Stimulated activated CD4-positive, alpha-beta T cell treated with anti-CD3 and anti-CD28 coated beads, Interleukin-4, amount 100 ng/mL, for 1 hour (primary cell): ENCODE results near the gene CNR2.
"Not testable (repeated sequence)": the region's sequence is repeated elsewhere in the genome, so short reads cannot be mapped to it uniquely, and the experiment has no call there.

Experiments used
- DNase-seq: peaks from one replicate; pipeline ENCODE4 v3.0.0-alpha.2; 2020

Gene CNR2

DNA sequence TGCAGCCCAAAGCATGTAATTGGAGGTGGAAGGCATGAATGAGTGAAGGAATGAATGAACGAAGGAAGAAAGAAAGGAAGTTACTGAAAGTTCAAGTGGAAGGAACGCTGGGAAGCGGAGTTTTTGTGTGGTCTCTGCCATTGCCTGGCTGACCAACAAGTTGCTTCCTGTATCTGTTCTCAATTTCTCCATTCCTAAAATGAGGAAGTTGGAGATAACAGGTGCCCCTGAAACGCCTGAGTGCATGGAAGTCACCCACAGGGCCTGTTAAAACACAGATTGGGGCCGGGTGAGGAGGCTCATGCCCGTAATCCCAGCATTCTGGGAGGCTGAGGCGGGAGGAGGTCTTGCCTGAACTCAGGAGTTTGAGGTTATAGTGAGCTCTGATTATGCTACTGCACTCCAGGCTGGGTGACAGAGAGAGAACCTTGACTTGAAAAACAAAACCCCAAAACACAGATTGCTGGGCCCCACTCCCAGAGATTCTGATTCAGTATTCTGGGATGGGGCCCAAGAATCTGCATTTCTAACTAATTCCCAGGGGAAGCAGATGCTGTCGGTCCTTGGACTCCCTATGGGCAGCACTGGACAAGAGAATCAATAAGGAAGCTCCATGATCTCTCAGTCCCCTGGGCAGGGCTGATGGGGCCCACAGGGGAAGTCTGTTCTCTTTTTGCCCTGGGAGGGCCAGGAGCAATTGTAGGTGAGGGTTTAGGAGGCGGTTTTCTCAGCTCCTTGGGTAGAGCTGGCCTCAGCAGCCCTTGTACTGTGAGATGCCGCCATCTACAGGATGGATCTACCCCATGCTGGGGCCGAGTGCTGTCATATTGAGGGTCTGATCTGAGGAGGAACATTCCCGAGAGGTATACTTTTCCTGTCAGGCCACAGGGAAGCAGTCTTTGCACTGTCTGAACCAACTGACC lies 3.3 kb upstream of the CNR2 start:
- peak; percentile 39 for DNase-seq

DNA sequence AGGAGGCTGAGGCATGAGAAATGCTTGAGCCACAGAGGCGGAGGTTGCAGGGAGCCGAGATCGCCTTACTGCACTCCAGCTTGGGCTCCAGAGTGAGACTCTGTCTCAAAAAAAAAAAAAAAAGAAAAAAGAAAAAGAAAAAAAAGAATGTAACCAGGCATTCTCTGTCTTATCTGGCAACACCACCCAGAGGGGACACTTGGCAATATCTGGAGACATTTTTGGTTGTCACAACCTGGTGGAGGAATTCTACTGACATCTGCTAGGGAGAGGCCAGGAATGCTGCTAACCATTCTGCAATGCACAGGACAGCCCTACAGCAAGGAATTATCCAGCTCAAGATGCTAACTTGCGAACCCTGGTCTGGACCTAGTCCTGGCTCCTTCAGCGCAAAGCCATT lies 2.3 kb upstream of the CNR2 start:
- no peak for DNase-seq

DNA sequence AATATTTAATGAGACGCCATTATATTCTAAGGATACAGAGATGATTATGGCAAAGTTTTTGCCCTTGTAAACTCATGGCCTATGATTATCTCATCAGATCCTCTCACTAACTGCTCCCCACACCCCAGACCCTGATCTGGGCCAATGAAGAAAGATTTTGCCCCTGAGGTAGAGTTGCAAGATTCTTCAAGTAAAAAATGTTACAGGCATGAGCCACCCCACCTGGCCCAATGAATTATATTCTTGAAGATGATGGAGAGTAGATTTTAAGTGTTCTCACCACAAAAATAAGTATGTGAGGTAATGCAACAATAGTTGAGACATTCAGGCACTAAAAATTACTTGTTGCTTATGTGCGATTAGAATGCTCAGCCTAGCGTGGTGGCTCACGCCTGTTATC lies 1.8 kb upstream of the CNR2 start:
- no peak for DNase-seq

GRCh38 chr1:23911921-23912320 lies 1.2 kb downstream of the CNR2 start:
- DNase-seq, result no peak

- no peak for DNase-seq
Observed at GRCh38 chr1:23910553-23911246, 2.5 kb downstream of the CNR2 start.

DNA sequence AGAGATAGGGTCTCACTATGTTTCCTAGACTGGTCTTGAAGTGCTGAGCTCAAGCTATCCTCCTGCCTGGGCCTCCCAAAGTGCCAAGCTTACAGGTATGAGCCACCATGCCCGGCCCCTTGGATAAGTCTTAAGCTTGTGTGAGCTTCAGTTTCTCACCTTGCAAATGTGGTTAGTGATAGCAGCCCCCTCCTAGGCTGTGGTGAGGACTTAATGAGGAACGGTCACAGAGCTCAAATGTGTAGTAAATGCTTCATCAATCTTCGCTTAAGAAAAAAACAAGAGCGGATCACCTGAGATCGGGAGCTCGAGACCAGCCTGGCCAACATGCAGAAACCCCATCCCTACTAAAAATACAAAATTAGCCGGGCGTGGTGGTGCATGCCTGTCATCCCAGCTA lies 3.0 kb downstream of the CNR2 start:
- no peak for DNase-seq

GRCh38 chr1:23909412-23909811 lies 3.8 kb downstream of the CNR2 start:
- no peak for DNase-seq

GRCh38 chr1:23908453-23909341 lies 4.5 kb downstream of the CNR2 start:
- no peak for DNase-seq

DNA sequence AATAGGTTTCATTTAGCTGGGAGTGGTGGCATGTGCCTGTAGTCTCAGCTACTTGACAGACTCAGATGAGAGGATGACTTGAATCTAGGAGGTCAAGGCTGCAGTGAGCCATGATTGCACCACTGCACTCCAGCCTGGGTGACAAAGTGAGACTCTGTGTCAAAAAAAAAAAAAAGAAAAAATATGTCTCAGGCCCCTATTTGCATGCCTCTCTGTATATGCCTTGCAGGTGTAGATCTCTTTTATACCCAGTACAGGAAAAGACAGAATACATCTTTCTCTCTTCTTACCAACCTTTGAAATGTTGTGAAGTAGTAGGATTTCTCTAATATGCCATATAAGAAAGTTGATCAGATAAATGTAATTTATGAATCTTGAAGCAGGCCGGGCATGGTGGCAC lies 6.4 kb downstream of the CNR2 start:
- DNase-seq, result no peak

DNA sequence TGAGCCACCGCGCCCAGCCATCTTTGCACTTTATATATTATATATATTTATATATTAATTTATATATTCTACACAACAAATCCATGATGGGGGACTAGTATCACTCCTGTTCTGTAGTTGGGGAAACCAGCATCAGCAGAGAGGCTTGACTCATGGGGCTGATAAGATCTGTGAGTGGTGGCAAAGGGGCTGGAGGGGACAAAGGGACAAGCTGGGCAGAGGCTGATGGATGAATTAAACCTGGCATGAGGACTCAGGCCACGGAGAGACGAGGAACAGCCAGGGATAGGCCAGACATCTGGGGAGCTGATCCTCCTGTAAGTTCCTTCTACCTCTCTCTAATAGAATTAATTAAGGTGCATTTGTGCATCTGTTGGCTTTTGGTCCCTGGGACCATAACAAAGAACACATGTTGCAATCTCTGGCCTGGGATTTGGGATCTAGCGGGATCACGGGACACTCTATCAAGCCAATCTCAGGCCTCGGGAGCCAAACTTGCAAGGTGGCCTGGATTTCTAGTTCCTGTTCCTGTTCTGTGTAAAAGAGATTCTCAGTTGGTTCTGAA lies 7.6 kb downstream of the CNR2 start:
- no peak for DNase-seq

GRCh38 chr1:23904748-23905357 lies 8.3 kb downstream of the CNR2 start:
- no peak for DNase-seq

DNA sequence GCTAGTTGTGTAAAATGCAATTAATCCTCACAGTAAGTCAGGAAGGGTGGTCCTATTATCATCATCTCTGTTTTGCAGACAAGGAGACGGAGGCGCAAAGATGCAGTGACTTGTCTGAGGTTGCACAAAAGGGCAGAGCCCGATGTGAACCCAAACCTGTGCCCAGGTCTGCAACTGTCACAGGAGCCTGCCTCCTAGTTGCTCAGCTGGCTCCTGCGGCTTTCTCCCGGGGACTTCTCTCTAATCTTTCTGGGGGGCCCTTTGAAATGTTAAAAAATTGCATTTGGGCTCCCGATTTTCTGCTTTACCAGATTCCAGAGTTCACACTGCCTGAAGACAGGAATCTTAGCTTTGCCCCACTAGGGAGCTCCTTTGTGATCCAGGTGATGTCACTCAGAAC lies 9.4 kb downstream of the CNR2 start:
- DNase-seq, result no peak

- DNase-seq, result no peak
Observed at GRCh38 chr1:23902321-23903278, 10.6 kb downstream of the CNR2 start.

- DNase-seq, result not testable (repeated sequence)
Observed at GRCh38 chr1:23900017-23900416, 13.1 kb downstream of the CNR2 start.

- no peak for DNase-seq
Observed at GRCh38 chr1:23899070-23899469, 14.1 kb downstream of the CNR2 start.

- no peak for DNase-seq
Observed at GRCh38 chr1:23897083-23897482, 16.1 kb downstream of the CNR2 start.

- no peak for DNase-seq
Observed at GRCh38 chr1:23896491-23896890, 16.7 kb downstream of the CNR2 start.

DNA sequence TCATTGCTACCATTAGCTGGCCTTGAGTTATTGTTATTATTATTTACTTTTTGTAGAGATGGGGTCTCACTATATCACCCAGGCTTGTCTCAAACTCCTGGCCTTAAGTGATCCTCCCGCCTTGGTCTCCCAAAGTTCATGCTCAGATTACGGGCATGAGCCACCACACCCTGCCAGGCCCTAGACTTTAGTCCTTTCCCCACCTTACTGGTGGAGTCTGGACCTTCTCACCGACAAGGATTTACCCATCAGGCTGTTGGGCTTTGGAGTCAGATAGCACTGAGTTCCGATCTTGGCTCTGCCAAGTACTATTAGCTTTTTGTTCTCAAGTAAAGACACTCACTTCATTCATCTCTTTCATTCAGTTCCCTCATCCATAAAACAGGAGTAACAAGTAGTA lies 17.2 kb downstream of the CNR2 start:
- no peak for DNase-seq

DNA sequence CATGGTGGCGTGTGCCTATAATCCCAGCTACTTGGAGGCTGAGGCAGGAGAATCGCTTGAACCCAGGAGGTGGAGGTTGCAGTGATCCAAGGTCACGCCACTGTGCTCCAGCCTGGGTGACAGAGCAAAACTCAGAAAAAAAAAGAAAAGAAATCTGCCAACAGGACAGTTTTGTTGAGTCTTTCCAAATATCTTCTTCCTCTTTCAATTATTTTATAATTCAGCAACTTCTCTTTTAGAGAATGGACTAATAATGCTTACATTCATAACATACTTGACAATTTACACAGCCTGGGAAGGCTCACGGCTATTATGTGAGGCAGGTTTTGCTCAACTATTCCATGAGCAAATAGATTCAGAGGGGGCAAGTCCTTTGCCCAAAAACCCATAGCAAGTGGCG lies 18.1 kb downstream of the CNR2 start:
- DNase-seq, result no peak

- no peak for DNase-seq
Observed at GRCh38 chr1:23889074-23889473, 24.1 kb downstream of the CNR2 start.

DNA sequence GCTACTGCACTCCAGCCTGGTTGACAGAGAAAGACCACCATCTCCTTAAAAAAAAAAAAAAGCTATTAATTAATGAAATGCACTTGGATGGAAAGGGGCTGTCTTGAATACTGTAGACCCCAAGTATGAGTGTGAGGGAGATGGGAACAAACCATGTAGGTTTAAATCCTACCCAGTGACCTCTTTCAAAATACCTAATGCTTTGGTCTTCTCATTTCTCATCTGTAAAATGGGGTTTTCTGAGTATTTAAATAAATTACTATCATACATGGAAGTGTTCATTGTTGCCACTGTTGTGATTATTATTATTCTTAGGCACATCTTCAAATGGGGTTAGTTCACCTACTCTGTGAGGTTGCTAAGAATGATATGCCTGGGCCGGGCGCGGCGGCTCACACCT lies 27.9 kb downstream of the CNR2 start:
- DNase-seq, result no peak
